Trophoblast cell (in vitro differentiated cells and primary cell): ENCODE data around the gene CRIP1.

Experiments
- DNase-seq, 2 donors: peaks; one replicate each; pipeline ENCODE4 v3.0.0-alpha.2; 2016
- H2AFZ ChIP-seq: 2 replicates; pipeline ENCODE4 v1.6.1; 2013; ENCODE audit warnings: low read length, moderate library complexity, mild to moderate bottlenecking; ENCODE audit not compliant: insufficient read depth, poor library complexity
- H2AK5ac ChIP-seq: 2 replicates; pipeline ENCODE4 v1.6.1; 2013; ENCODE audit warnings: mild to moderate bottlenecking, low read length
- H2BK120ac ChIP-seq: 2 replicates; pipeline ENCODE4 v1.6.1; 2013; ENCODE audit warnings: low read length, mild to moderate bottlenecking, moderate library complexity; ENCODE audit not compliant: insufficient read depth, poor library complexity
- H2BK12ac ChIP-seq: 2 replicates; pipeline ENCODE4 v1.6.1; 2013; ENCODE audit warnings: mild to moderate bottlenecking, low read length, moderate library complexity
- H2BK5ac ChIP-seq: 2 replicates; pipeline ENCODE4 v1.6.1; 2013; ENCODE audit warnings: low read length, low read depth, moderate library complexity, mild to moderate bottlenecking; ENCODE audit not compliant: poor library complexity
- H3K14ac ChIP-seq: 2 replicates; pipeline ENCODE4 v1.6.1; 2013; ENCODE audit warnings: mild to moderate bottlenecking, low read length
- H3K18ac ChIP-seq: 2 replicates; pipeline ENCODE4 v1.6.1; 2013; ENCODE audit warnings: mild to moderate bottlenecking, low read length
- H3K23ac ChIP-seq: 2 replicates; pipeline ENCODE4 v1.6.1; 2013; ENCODE audit warnings: low read length
- H3K27ac ChIP-seq: 2 replicates; pipeline ENCODE4 v1.5.1; 2013; ENCODE audit warnings: low read depth, mild to moderate bottlenecking, inconsistent platforms, low read length, moderate library complexity
- H3K27me3 ChIP-seq: 2 replicates; pipeline ENCODE4 v1.6.1; 2013; ENCODE audit warnings: inconsistent platforms, mild to moderate bottlenecking, low read length, moderate library complexity; ENCODE audit not compliant: insufficient read depth
- H3K36me3 ChIP-seq, 2 experiments: 1 replicate in 1 of 2; 2 replicates in 1 of 2; pipeline ENCODE4 v1.6.1; 2013; ENCODE audit warnings: low read length in 2 of 2, mild to moderate bottlenecking in 2 of 2, moderate library complexity in 1 of 2; ENCODE audit not compliant: insufficient read depth in 2 of 2, control insufficient read depth in 1 of 2
- H3K4ac ChIP-seq: 2 replicates; pipeline ENCODE4 v1.6.1; 2013; ENCODE audit warnings: low read depth, mild to moderate bottlenecking, low read length, moderate library complexity
- H3K4me1 ChIP-seq, 2 experiments: 1 replicate in 1 of 2; 2 replicates in 1 of 2; pipeline ENCODE4 v1.6.1; 2013; ENCODE audit warnings: low read length in 2 of 2, mild to moderate bottlenecking in 2 of 2, moderate library complexity in 1 of 2; ENCODE audit not compliant: insufficient read depth in 2 of 2, control insufficient read depth in 1 of 2
- H3K4me2 ChIP-seq: 2 replicates; pipeline ENCODE4 v1.6.1; 2013; ENCODE audit warnings: inconsistent platforms, mild to moderate bottlenecking, low read length, moderate library complexity
- H3K4me3 ChIP-seq: 2 replicates; pipeline ENCODE4 v1.5.1; 2013; ENCODE audit warnings: mild to moderate bottlenecking, low read depth, low read length, inconsistent platforms
- H3K79me1 ChIP-seq: one replicate; pipeline ENCODE4 v1.6.1; 2013; ENCODE audit warnings: low read length
- H3K79me2 ChIP-seq: 2 replicates; pipeline ENCODE4 v1.6.1; 2013; ENCODE audit warnings: low read length, mild to moderate bottlenecking; ENCODE audit not compliant: control insufficient read depth, insufficient read depth, poor library complexity
- H3K9ac ChIP-seq: 2 replicates; pipeline ENCODE4 v1.6.1; 2013; ENCODE audit warnings: mild to moderate bottlenecking, low read length
- H3K9me3 ChIP-seq: 2 replicates; pipeline ENCODE4 v1.6.1; 2013; ENCODE audit warnings: low read depth, mild to moderate bottlenecking, control low read depth, inconsistent platforms, low read length; ENCODE audit not compliant: insufficient read depth
- H4K12ac ChIP-seq: 2 replicates; pipeline ENCODE4 v1.6.1; 2013; ENCODE audit warnings: low read depth, mild to moderate bottlenecking, low read length, moderate library complexity
- H4K8ac ChIP-seq: 2 replicates; pipeline ENCODE4 v1.6.1; 2013; ENCODE audit warnings: low read depth, mild to moderate bottlenecking, low read length, moderate library complexity
- H4K91ac ChIP-seq: one replicate; pipeline ENCODE4 v1.6.1; 2013; ENCODE audit warnings: low read depth, mild to moderate bottlenecking, low read length, moderate library complexity
- WGBS: extraction: QIAGEN DNeasy Blood & Tissue Kit; methylation state at CpG from one replicate; pipeline ENCODE4 v1.1.7; 2013; ENCODE audit warnings: missing lambda C conversion rate; ENCODE audit not compliant: insufficient read length, insufficient coverage; ENCODE audit errors: extremely low coverage; 5-methylcytosine and 5-hydroxymethylcytosine counted together

CRIP1 gene

DNA sequence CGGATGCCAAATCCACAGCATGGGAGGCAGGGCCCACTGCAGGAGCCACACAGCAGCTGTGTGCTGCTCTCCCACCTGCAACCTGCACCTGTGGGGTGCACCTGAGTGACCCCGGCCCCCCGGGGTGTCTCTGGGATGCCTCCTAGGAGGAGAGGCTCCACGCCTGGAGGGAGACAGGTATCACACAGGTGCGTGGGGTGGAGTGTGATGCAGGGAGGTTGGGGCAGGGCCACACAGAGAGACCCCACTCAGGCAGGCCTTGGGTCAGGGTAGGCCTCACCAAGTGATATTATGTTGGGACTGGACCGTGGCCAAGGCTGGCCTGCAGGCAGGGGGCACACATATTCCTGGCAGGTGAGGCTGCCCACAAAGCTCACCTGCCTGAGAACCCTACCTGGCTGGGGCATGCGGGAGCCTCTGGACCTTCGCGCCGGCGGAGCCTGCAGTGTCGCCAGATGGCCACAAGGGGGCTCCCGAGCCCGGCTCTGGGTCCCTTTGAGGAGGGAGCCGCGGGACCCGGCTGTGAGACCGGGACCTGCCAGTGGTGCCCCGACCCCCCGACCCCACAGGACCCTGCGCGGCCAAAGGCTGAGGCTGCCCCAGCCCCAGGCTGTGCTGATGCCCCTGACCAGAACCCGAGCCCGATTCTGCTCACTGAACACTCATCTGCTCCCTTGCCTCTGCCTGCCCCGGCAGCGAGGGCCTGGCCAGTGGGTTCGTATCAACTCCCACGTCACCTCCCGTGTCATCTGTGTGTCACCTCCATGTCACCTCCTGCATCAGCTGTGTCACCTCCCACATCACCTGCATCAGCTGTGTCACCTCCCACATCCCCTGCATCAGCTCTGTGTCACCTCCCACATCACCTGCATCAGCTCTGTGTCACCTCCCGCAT is 51.1 kb downstream of the CRIP1 start:
- no peak overlapping the region for H4K91ac ChIP-seq
- no peak overlapping the region for H3K4me3 ChIP-seq
- H2AK5ac ChIP-seq = no peak overlapping the region
- no peak overlapping the region for H2AFZ ChIP-seq
- no CpG with 5 or more reads among the region's 30 CpGs for WGBS
- no peaks in the 10 kb centered on the region for H3K79me2 ChIP-seq
- H2BK120ac ChIP-seq = no peak overlapping the region
- H2BK5ac ChIP-seq = no peak overlapping the region
- no peak overlapping the region for H4K12ac ChIP-seq
- no peaks in the 10 kb centered on the region for H3K27me3 ChIP-seq
- no peak overlapping the region for H3K23ac ChIP-seq
- no peak overlapping the region for H3K18ac ChIP-seq
- H3K9me3 ChIP-seq = peaks cover 73% of the 10 kb centered on the region
- no peak overlapping the region for H3K9ac ChIP-seq
- DNase-seq = peak; percentile 52 to 54
- H3K4me2 ChIP-seq = no peak overlapping the region
- no peaks in the 10 kb centered on the region for H3K36me3 ChIP-seq
- H3K14ac ChIP-seq = no peak overlapping the region
- H3K79me1 ChIP-seq = no peaks in the 10 kb centered on the region
- no peak overlapping the region for H3K27ac ChIP-seq
- no peak overlapping the region for H2BK12ac ChIP-seq
- no peak overlapping the region for H4K8ac ChIP-seq
- no peaks in the 10 kb centered on the region for H3K4me1 ChIP-seq
- no peak overlapping the region for H3K4ac ChIP-seq
